AG04449 (cell line): ENCODE measurements around the gene LRP2.

ENCODE experiments used
- CTCF ChIA-PET: fragments of 350-600 bp; formaldehyde crosslinking; extraction: SDS; loops from one replicate; lab custom pipeline; 2021; ENCODE audit warnings: antibody characterized with exemption; lab: Yijun Ruan, JAX
- POLR2A ChIA-PET: fragments of 400-600, 350-600 bp; formaldehyde crosslinking; extraction: SDS; loops from one replicate; lab custom pipeline; 2020; ENCODE audit warnings: antibody characterized with exemption, inconsistent platforms; lab: Yijun Ruan, JAX
- DNase-seq: peaks from one replicate; pipeline ENCODE4 v3.0.0-alpha.2; 2010; ENCODE audit warnings: low read depth, low spot score
- H3K4me3 ChIP-seq: 2 replicates; pipeline ENCODE4 v1.5.1; 2011; ENCODE audit warnings: low read depth, mild to moderate bottlenecking, control low read depth, low read length
- CTCF ChIP-seq: IDR thresholded peaks from one replicate; pipeline ENCODE4 v1.5.1; 2011; ENCODE audit warnings: mild to moderate bottlenecking, moderate library complexity, low read length, control low read depth, inconsistent platforms; ENCODE audit not compliant: insufficient read depth; ENCODE audit errors: missing control alignments

LRP2 gene

DNA sequence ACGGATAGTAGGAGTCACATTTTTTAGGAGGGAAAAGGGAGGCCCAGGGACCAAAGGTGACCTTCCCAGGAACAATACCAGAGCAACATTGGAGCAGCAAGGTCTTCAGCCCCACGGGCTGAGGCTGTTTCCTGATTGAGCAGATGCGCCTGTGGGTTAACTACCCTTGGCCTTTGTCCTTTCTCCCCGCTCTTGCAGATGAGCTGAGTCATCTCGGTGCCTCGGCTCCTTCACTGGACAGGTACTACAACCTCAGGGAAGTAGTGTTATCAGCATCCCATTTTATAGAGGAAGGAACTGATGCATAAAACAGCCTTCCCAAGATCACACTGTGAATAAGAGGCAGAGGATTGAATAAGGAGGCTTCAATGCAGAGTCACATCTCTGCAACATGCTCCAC lies 249.5 kb downstream of the LRP2 start:
- no peak overlapping the region for H3K4me3 ChIP-seq
- no peak for TF ChIP-seq CTCF
- ChIA-PET CTCF (interaction anchor here (5.5 kb wide), 1 partner anchor 19 kb away, joined by 53 read pairs; no protein-coding TSS in a partner anchor), POLR2A (no interaction called here)
- no peak for DNase-seq

- H3K4me3 ChIP-seq = no peak overlapping the region
- no peak for TF ChIP-seq CTCF
- CTCF ChIA-PET = interaction anchor here (1.5 to 5.5 kb wide), 7 partner anchors 8 to 111 kb away, joined by 4 to 53 read pairs (median 7); no protein-coding TSS in a partner anchor
- POLR2A ChIA-PET = no interaction called here
- DNase-seq = no peak
Measured at GRCh38 chr2:169110916-169111315, 251.4 kb downstream of the LRP2 start.

DNA sequence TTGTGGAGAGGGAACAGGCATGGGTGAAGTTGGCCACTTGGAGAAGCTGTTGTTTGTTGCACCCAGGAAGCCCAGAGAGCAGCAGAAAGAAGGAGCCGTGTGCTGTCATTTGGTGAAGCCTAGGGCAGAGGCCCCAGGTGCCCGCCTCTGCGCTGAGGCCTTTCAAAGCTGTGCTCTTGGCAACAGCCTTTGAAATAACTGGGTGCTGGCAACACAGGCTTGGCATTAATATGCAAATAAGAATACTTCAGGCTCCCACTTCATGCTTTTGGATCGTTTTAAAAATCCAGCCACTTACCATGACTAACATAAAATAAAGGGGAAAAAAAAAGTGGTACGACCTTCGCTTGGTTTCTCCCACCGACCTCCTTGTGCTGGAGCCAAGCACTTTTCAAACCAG lies 251.9 kb downstream of the LRP2 start:
- no peak overlapping the region for H3K4me3 ChIP-seq
- no peak for DNase-seq
- no peak for TF ChIP-seq CTCF
- CTCF ChIA-PET = interaction anchor here (1.2 to 5.5 kb wide), 11 partner anchors 9 to 112 kb away, joined by 3 to 53 read pairs (median 6); no protein-coding TSS in a partner anchor
- POLR2A ChIA-PET = no interaction called here

DNA sequence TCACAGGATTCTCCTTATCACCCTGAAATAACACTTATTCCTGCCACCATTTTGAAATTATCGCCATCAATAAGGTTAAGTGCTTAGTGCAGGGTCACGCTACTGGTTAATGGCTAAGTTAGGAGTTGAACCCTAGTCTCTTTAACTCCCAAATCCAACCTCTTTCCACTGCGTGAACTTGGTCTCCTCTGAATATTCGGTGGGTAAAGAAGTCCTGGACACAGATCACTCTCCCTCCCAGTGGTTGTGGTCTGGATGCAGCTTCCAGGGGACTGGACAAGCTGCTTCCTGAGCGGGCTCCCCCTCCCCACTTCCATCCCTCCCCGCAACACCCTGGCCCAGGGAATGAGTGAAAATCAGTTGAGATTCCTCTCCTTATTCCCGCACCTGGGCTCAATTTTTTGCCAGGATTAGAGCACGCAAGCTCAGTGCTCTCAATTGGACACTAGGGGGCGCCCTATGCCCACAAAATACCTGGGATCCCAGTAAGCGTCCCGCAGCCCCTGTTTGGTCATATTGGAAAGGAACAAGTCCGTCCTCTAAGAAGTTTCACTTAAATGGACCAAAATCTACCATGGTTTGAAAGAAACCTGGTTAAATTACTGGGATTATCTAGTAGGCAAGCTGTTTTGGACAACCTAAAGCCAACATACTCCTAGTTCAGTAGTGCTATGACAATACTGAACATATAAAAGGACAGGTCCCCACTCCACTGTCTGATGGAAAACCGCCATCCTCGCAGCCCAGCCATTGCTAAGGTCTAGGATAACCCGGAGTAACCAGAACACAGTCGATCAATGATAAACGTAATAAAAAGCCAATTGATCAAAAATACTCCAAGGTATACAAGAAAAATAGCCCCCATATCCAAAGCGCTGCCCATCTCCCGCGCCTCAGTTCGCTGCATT lies 252.6 kb downstream of the LRP2 start:
- peak; percentile 77 for TF ChIP-seq CTCF
- POLR2A ChIA-PET = no interaction called here
- CTCF ChIA-PET = interaction anchor here (0.9 to 5.5 kb wide), 13 partner anchors 9 to 297 kb away, joined by 3 to 53 read pairs (median 6); no protein-coding TSS in a partner anchor
- no peak overlapping the region for H3K4me3 ChIP-seq
- DNase-seq = peak; percentile 21

DNA sequence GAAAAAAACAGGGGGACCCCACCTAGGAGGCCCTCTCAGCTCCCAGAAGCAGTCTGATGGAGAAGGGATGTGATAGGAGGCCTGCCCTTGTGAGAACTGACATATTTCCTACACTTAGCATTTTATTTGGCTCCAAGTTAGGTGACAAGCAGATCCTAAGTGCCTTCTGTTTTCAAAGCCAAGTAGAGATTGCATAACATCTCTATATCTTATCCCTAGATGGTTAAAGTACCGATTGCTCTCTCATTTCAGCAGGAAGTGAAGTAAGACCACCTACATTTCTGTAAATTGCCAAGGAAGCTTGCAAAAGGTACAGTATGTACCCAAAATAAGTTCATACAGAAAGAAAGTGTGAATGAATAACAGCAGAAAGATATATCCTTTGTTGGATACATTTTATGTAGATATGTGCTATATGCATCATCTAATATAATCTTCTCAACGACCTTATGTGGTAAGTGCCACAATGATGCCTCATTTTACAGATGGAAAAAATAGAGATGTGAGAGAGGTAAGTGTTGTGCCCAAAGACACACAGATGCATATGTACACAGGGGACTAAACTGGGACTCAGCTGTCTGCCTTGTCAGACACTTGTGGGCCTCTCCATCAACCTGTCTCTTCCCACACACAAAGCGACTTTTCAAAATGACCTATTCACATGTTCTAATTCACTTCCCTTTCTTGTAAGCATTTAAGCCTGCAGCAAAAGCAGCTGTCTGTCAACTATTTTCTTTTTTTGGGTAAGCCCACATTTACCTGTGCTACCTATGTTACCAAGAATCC lies 254.0 kb downstream of the LRP2 start:
- ChIA-PET CTCF (interaction anchor here (0.8 to 5.5 kb wide), 6 partner anchors 10 to 299 kb away, joined by 3 to 53 read pairs (median 15); no protein-coding TSS in a partner anchor), POLR2A (no interaction called here)
- DNase-seq = no peak
- no peak for TF ChIP-seq CTCF
- H3K4me3 ChIP-seq = no peak overlapping the region
